Cardiac muscle cell (in vitro differentiated cells and primary cell): Measurements from ENCODE around the gene PRR19. TPM values are rescaled to one million over a fixed set of nuclear protein-coding genes. Genes with fewer than 3 reads are reported as not detected.

Source experiments
- DNase-seq, 2 donors: peaks; one replicate each; pipeline versions ENCODE4 v3.0.0 to v3.0.0-alpha.2; 2010 to 2017; ENCODE audit warnings: low read depth in 1 of 2, low spot score in 1 of 2
- H3K27ac ChIP-seq: fragments of 200-600 bp; sonication (generic); 2 replicates; pipeline ENCODE4 v1.5.1; 2016
- H3K27me3 ChIP-seq: fragments of 200-600 bp; sonication (generic); 2 replicates; pipeline ENCODE4 v1.6.0; 2016; ENCODE audit warnings: control low read depth
- H3K36me3 ChIP-seq: fragments of 200-600 bp; sonication (generic); 2 replicates; pipeline ENCODE4 v1.5.1; 2016; ENCODE audit warnings: control low read depth
- H3K4me1 ChIP-seq: fragments of 200-600 bp; sonication (generic); 2 replicates; pipeline ENCODE4 v1.8.1; 2017; ENCODE audit warnings: low read depth, mild to moderate bottlenecking, mixed run types
- H3K4me3 ChIP-seq: fragments of 200-600 bp; sonication (generic); 2 replicates; pipeline ENCODE4 v1.5.1; 2016; ENCODE audit warnings: mild to moderate bottlenecking
- H3K9me3 ChIP-seq: fragments of 200-600 bp; sonication (generic); 2 replicates; pipeline ENCODE4 v1.5.1; 2017; ENCODE audit warnings: low read depth, mild to moderate bottlenecking, control low read depth
- CTCF ChIP-seq: IDR thresholded peaks from 2 replicates; pipeline ENCODE4 v1.5.1; 2012; ENCODE audit warnings: low read depth, mild to moderate bottlenecking, low read length
- polyA plus RNA-seq: library from polyadenylated mRNA; unstranded; fragments of >200 nt; fragmentation: Nextera tagmentation; extraction: Ambion mirVana; gene quantifications from 2 replicates; pipeline ENCODE4 v1.2.1, GENCODE V29; 2016
- total RNA-seq: library from RNA; depleted of rRNA; stranded (reverse); fragments of >200 nt; gene quantifications from 2 replicates; pipeline ENCODE4 v1.2.3, GENCODE V29; 2016

Gene PRR19
- total and polyA plus RNA-seq, 2 experiments from 2014 or later = 1.4 to 2.9 TPM

DNA sequence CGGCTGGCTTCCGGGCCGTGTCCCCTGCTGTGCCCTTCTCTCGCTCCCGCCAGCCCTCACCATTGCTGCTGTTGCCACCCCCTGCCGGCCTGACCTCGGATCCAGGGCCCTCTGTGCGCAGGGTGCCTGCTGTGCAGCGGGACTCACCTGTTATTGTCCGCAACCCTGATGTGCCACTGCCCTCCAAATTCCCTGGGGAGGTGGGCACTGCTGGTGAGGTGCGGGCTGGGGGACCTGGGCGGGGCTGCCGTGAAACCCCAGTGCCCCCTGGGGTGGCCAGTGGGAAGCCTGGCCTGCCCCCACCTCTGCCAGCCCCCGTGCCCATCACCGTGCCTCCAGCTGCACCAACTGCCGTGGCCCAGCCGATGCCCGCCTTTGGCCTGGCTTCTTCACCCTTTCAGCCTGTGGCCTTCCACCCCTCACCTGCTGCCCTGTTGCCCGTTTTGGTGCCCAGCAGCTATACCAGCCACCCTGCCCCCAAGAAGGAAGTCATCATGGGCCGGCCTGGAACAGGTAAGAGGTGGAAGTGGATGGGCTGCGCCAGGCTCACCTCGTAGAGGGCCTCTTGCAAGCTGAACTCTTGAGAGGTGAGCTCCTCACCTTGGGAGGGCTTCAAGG lies 27.8 kb upstream of the PRR19 start:
- DNase-seq = no peak
- Histone ChIP-seq H3K36me3 (no peaks in the 10 kb centered on the region), H3K27me3 (no peaks in the 10 kb centered on the region), H3K27ac (no peak overlapping the region), H3K4me3 (no peak overlapping the region), H3K4me1 (peaks cover 24% of the 10 kb centered on the region), H3K9me3 (no peaks in the 10 kb centered on the region)
- TF ChIP-seq CTCF = no peak

- no peak for DNase-seq
- H3K4me1 ChIP-seq = peaks cover 23% of the 10 kb centered on the region
- H3K9me3 ChIP-seq = no peaks in the 10 kb centered on the region
- H3K36me3 ChIP-seq = no peaks in the 10 kb centered on the region
- H3K27ac ChIP-seq = no peak overlapping the region
- H3K4me3 ChIP-seq = no peak overlapping the region
- H3K27me3 ChIP-seq = no peaks in the 10 kb centered on the region
- no peak for TF ChIP-seq CTCF
Measured at GRCh38 chr19:42275103-42275502, 26.8 kb upstream of the PRR19 start.

DNA sequence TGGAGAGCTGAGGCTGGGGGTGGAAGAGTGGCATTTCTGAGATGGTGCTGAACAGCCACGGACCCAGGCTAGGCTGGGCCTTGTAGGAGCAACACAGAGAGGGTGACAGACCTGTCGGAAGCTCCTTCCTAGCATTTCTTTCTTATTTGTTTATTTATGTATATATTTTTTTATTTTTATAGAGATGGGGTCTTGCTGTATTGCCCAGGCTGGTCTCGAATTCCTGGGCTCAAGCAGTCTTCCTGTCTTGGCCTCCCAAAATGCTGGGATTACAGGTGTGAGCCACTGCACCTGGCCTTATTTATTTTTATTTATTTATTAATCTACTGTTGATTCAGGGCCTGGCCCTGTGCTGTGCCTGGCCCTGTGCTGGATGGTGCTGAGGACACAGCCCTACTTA lies 26.4 kb upstream of the PRR19 start:
- peaks cover 21% of the 10 kb centered on the region for H3K4me1 ChIP-seq
- H3K36me3 ChIP-seq = no peaks in the 10 kb centered on the region
- no peak for DNase-seq
- H3K9me3 ChIP-seq = no peaks in the 10 kb centered on the region
- H3K27ac ChIP-seq = no peak overlapping the region
- no peak overlapping the region for H3K4me3 ChIP-seq
- no peaks in the 10 kb centered on the region for H3K27me3 ChIP-seq
- TF ChIP-seq CTCF = no peak

DNA sequence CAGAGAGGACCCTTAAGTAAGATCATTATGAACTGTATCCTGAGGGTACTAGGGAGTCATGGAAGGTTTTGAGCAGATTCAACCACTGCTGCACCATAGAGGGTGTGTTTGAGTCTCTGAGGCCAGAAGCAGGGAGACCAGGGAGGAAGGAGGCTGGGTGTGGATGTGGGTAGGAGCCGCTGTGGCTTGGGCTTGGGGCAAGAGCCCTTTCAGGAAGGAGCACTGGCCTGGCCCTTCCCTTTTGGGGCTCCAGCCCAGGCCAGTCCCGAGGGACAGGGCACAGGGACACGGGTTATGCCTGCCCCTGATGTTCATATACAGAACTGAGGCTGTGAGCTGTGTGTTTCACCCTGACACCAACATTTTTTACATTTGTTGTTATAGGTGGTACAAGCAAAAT lies 25.6 kb upstream of the PRR19 start:
- no peak for DNase-seq
- H3K27ac ChIP-seq = no peak overlapping the region
- TF ChIP-seq CTCF = no peak
- no peaks in the 10 kb centered on the region for H3K9me3 ChIP-seq
- peaks cover 24% of the 10 kb centered on the region for H3K4me1 ChIP-seq
- H3K27me3 ChIP-seq = no peaks in the 10 kb centered on the region
- H3K36me3 ChIP-seq = no peaks in the 10 kb centered on the region
- H3K4me3 ChIP-seq = no peak overlapping the region

DNA sequence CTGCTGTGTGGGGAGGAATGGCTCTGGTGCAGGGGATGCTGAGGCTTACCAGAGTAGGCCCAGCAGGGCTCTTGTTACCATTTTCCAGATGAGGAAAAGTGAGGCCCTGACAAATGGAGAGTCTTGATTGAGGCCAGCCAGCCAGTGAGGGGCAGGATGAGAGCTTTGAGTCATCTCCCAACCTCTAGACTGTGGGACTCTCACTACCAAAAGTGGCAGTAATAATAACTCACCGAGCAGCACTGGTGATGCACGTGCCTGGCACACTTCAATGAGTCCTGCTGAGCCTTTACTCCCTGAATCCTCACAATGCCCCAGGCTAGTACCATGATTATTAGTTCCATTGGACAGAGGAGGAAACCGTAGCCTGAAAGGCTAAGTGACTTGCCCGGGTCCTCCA lies 25.1 kb upstream of the PRR19 start:
- H3K4me1 ChIP-seq = peaks cover 29% of the 10 kb centered on the region
- no peak for TF ChIP-seq CTCF

More for the DNA sequence above, 25.1 kb upstream of the PRR19 start:
- DNase-seq = no peak
- Histone ChIP-seq H3K27ac (no peak overlapping the region), H3K9me3 (no peaks in the 10 kb centered on the region), H3K36me3 (no peaks in the 10 kb centered on the region), H3K27me3 (no peaks in the 10 kb centered on the region), H3K4me3 (no peak overlapping the region)
